Erythroblast (primary cell): ENCODE data around the gene RO60.

Experiments
- GATA1 ChIP-seq: IDR thresholded peaks from 2 replicates; pipeline ENCODE4 v1.6.1; 2011; ENCODE audit warnings: low read depth, mild to moderate bottlenecking, control low read depth, low read length, moderate library complexity
- POLR2A ChIP-seq: IDR thresholded peaks from 2 replicates; pipeline ENCODE4 v1.6.1; 2011; ENCODE audit warnings: mild to moderate bottlenecking, low read length

DNA sequence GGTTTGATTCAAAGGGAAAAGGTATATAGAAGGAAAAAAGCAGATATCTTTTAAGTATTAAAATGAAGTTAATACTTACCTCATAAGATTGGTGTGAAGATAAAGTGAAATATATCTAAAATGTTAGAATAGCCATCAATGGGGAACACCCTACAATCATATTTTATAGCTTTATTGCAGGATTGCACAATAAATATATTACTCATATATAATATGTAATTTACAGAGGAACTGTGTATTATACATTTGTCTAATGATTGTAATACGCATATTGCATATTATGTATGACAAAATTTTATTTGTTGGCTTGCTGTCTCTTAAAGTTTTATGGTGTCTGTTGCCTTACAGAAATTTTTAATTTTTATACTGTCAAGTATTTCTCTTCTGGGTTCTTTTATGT, 48.0 kb upstream of the RO60 start:
- TF ChIP-seq POLR2A (no peak), GATA1 (no peak)
